HG03060 (cell line): ENCODE data around the gene DCAF8.

Experiments used
- ATAC-seq: cut with Tn5 transposase; IDR thresholded peaks from one replicate; pipeline ENCODE4 v1.9.1; 2021; ENCODE audit warnings: low read depth, moderate number of reproducible peaks; ENCODE audit not compliant: unreplicated experiment

Gene DCAF8

GRCh38 chr1:160227561-160227960 lies 34.8 kb downstream of the DCAF8 start:
- ATAC-seq, result no peak

- no peak for ATAC-seq
Measured at GRCh38 chr1:160227034-160227433, 35.3 kb downstream of the DCAF8 start.

GRCh38 chr1:160226623-160227022 lies 35.7 kb downstream of the DCAF8 start:
- no peak for ATAC-seq

GRCh38 chr1:160225345-160225744 lies 37.0 kb downstream of the DCAF8 start:
- ATAC-seq, result no peak

GRCh38 chr1:160224606-160225005 lies 37.7 kb downstream of the DCAF8 start:
- no peak for ATAC-seq

- no peak for ATAC-seq
Measured at GRCh38 chr1:160222546-160222945, 39.8 kb downstream of the DCAF8 start.

- ATAC-seq, result no peak
Measured at GRCh38 chr1:160221089-160221488, 41.3 kb downstream of the DCAF8 start.

- ATAC-seq, result no peak
Measured at GRCh38 chr1:160220301-160220700, 42.0 kb downstream of the DCAF8 start.

- ATAC-seq, result no peak
Measured at GRCh38 chr1:160219062-160219929, 43.1 kb downstream of the DCAF8 start.

- no peak for ATAC-seq
Measured at GRCh38 chr1:160217481-160218051, 44.8 kb downstream of the DCAF8 start.

- no peak for ATAC-seq
Measured at GRCh38 chr1:160216301-160216700, 46.0 kb downstream of the DCAF8 start.

- ATAC-seq, result no peak
Measured at GRCh38 chr1:160214481-160215140, 47.7 kb downstream of the DCAF8 start.

- ATAC-seq, result no peak
Measured at GRCh38 chr1:160211046-160211790, 51.1 kb downstream of the DCAF8 start.

GRCh38 chr1:160210561-160210960 lies 51.8 kb downstream of the DCAF8 start:
- no peak for ATAC-seq

GRCh38 chr1:160209321-160210046 lies 52.9 kb downstream of the DCAF8 start:
- no peak for ATAC-seq

- ATAC-seq, result no peak
Measured at GRCh38 chr1:160208557-160209320, 53.6 kb downstream of the DCAF8 start.

GRCh38 chr1:160207771-160208556 lies 54.4 kb downstream of the DCAF8 start:
- no peak for ATAC-seq

GRCh38 chr1:160207118-160207650 lies 55.2 kb downstream of the DCAF8 start:
- ATAC-seq, result no peak
